HG03432 (cell line): ENCODE measurements around the gene PREX1.
"Not testable (repeated sequence)": the region's sequence is repeated elsewhere in the genome, so short reads cannot be mapped to it uniquely, and the experiment has no call there.

Experiments used
- ATAC-seq: cut with Tn5 transposase; IDR thresholded peaks from one replicate; pipeline ENCODE4 v1.9.1; 2021; ENCODE audit warnings: mild to moderate bottlenecking, moderate library complexity; ENCODE audit not compliant: unreplicated experiment

Gene PREX1

DNA sequence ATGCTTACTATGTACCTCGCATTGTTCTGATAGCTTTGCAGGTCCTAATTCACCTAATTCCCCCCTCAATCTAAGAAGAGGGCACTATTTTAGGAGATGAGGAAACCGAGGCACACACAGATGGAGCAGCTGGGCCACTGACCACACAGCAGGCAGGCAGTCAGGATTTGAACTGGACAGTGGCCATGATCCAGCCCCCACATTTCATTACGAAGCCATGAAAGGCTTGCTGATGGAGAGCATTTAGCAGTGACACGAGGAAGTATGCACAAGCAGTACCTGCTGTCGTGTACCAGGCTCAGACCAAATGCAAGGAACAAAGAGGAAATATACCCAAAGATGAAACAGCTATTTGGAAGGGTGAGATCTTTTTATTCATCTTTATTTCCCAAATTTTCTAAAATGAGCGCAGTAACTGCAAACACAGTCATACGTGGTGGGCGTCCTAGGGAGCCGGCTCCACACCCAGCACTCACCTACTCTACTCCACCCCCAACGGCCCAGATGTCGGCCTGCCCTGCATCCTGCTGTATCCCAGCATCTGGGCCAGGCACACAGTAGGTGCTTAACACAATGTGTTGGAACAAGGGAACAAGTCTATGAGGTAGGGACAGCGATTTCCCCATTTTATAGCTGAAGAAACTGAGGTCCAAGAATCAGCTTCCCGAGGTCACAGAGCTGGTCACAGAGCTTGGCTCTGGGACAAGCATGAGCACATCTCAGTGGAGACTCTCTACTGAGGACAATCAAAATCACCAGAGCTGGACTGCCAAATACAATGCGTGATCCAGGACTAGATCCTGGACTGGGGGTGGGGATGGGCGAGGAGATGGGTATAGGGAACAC, 15.0 kb downstream of the PREX1 start:
- no peak for ATAC-seq

DNA sequence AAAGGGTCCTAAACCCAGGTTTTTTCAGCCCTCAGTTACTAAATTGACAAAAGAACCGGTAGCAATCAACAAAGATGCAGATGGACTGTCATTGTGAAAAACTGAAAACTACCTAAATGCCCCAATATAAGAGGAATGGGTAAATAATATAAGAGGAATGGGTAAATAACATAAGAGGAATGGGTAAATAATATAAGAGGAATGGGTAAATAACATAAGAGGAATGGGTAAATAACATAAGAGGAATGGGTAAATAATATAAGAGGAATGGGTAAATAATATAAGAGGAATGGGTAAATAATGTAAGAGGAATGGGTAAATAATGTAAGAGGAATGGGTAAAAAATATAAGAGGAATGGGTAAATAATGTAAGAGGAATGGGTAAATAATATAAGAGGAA, 15.7 kb downstream of the PREX1 start:
- ATAC-seq = not testable (repeated sequence)

DNA sequence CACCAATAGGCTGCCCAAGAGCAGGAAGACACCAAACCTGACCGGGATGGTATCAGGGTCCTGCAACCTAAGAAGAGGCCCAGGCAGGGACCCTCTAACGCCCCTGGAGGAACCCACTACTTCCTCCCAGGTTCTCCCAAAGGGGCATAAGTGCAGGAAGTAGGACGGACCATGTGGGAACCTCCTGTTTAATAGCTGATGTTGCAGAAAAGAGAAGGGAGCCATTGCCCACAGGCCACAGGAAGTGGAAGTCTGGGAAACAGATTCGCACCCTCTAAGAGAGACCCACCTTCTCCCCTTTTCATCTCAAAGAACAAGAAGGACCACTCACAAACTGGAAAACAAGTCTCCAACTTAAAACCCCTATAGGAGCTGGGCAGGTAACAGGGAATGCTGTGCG, 18.1 kb downstream of the PREX1 start:
- no peak for ATAC-seq

DNA sequence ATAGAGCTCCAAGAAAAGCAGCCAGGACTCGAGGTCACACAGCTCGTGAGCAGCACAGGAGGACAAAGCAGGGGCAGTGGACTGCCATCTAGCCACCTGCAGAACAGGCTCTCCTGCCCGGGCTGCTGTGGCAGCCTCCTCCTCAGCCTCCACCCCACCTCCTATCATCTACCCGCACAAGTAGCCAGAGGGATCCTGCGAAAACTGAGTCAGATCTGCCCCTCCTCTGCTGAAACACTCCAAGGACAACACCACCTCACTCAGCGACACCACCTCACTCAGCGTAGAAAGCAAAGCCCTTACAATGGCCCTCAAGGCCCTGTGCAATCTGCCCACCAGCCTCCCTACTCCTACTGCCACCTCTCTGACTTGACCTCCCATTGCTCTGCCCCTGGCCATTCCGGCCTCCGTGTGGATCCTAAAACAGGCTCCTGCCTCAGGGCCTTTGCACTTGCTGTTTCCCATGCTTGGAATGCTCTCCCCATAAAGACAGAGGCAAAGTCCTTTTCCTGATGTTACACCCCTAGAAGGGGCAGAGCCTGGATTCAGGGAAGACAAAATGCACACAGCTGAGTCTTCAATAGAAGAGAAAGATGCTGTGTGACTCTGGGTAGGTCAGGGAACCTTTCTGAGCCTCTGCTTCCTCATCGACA, 19.3 kb downstream of the PREX1 start:
- ATAC-seq = no peak

DNA sequence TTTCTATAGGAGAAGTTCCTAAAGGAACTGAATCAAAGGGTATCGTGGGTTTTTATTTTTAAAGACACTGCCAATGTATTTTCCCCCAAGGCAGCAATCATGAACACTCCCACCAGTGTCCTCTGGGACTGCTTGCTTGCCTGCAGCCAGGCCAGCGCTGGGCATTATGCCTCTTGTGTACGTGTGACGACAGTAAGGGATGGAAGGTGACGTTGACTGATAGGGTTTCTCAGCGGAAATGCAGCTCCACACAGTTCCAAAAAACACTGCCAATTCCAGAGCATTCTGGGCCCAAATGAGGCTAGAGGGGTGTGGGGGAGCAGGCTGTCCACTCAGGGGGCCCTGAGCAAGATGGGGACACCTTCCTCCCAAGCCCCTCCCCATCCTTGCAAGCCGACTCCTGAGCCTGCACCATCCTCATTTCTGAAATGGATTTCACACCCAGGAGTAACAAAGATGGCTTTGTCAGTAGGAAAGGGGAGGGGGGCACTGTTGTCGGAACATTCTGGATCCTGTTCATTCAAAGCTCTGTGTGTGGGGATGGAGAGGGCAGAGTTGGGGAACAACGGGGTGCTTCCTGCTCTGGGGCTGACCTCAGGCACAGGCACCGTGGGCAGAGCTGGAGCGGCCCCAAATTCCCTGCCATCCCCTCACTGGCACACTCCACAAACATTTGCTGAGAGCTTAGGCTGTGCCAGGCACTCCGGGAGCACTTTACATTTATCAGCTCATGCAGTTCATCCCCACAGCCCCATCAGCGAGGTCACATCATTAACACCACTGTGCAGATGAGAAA, 20.0 kb downstream of the PREX1 start:
- ATAC-seq = no peak

DNA sequence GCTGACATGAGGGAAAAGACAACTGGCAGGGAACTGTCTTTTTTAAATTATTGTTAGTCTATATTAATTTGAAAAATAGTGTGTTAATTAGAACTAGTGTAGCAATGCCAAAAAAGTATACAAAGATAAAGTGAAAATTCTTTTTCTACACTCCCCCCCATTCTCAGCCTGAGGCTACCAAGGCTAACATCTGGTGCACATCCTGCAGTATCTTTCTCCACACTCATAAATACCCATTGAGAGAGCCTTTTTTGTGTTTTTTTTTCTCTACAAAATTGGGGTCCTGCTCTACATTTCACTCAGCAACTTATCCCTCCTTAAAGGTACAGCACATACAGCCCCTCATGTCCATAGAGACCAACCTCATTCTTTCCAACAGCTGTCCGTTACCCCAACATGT, 20.7 kb downstream of the PREX1 start:
- no peak for ATAC-seq

DNA sequence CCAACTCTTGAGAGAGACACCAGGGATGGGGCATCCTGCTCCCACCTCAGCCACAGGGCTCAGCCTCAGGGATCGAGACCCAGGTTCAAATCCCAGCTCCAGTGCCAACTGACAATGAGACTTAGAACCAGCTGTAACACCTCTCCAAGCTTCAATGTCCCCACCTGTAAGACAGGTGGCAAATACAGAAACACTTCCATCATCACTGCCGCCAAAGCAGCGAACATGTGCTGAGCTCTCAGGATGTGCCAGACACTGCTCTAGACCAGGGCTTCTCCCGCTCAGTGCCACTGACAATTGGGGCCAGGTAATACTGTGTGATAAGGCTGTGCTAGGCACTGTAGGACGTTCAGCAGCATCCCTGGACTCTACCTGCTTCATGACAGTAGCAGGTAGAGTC, 22.1 kb downstream of the PREX1 start:
- ATAC-seq = no peak

DNA sequence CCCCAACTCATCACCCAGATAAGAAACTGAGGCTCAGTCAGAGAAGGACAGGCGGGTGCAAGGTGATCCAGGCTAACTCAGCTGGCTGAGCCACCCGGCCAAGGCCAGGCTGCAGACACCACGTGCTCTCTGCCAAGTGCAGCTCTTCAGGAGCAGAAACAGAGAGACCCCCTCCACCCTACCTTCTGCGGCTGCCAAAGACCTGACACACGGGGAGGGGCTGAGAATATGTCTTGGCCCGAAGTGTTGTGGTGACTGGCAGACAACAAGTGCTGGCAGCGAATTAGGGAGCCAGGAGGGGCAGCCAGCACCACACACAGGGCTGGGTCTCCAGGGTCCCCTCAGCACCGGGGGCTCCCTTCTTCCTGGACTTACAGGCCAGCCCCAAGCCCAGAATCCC, 22.5 kb downstream of the PREX1 start:
- ATAC-seq = no peak

DNA sequence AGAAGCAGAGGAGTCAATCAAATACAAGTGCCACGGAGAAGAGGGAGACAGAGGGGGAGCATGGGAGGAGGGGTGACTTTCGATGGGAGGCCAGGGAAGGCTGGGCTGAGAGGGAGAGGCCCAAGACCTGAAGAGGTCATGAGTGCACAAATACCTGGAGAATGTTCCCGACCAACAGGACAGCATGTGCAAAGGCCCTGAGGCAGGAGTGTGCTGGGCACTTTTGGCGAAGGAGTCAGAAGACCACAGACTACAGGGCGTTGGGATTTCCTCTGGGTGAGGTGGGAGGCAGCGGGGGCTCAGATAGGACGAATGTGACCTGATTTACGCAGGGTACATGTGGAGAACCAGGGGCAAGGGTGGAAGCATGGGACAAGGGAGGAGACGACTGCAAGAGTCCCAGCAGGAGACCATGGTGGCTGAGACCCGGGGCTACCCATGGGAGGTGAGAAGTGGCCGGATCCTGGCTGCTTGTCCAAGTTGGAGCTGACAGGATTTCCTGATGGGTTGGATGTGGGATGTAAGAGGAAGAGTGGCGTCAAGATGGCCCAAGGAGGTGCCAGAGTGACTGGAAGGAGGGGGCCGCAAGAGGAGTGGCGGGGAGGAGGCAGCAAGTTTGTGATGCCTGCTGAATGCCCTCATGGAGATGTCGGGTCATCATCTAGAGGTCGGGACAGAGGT, 23.4 kb downstream of the PREX1 start:
- no peak for ATAC-seq

DNA sequence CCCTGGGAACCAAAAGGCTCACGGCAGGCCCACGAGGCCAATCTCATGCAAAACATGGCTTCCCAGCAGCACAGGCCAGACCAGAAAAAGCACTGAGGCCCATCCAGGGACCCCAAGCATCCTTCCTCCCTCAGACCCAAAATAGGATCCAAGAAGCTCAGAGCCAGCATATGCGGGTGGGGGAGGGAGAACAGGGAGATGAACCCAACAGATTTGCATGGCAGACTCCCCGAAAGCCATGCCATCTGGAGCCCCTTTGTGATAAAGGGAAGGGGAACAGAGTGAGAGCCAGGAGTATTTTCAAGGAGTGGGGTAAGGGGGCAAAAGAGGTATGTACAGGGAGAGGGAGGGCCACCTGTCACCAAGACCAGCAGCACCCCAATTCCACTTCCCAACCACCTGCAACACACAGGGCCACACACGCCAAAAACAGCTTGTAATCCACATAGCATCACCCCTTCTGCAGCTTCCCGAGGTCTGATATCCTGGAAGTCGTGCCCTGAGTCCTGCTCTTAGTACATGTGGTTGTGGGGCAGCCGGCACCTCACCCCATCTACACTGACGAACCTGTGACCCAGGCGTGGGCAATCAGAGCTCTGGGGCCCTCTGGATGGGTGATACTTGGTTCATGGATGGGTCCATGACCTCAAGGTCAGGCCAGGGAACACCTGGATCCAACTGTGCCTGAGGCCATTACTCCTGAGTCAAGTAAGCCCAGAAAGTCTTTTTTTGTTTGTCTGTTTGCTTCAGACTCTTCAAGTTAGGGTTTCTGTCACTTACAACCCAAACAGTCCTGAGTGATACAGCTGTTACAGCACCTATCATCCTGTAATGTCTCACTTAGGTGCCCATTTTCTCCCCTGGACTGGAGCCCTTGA, 24.4 kb downstream of the PREX1 start:
- no peak for ATAC-seq

DNA sequence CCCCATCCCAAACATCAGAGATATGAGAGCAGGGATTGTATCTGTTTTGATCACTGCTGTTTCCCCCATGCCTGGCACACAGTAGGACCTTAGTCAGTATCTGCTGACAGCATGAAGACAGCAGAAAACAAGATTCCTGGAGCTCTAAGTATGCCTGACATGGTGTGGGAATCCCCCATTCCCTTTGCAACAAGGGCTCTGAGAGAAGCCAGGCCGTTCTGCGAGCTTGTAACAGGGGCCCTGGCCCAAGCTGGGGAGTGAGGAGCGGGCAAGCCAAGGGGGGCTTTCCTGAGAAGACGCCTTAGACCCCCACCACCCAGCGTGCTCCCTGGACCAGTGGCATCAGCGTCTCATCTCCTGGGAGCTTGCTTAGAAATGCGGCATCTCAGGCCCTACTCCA, 25.2 kb downstream of the PREX1 start:
- no peak for ATAC-seq

DNA sequence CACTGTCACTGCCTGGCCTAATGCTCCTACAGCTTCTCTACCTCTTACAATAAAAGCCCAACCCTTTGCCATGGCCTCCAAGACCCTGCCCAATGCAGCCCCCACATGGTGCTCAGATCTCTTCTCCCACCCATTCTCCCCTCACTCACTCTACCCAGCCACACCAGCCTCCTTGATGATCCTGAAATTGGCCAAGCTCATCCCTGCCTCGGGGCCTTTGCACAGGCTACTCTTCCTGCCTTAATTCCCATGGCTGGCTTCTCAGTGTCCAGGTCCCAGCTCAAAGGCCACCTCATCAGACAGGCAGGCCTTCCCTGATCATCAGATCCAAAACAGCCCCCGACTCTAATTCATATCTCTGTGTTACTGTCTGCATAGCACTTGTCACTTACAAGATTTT, 25.6 kb downstream of the PREX1 start:
- no peak for ATAC-seq

DNA sequence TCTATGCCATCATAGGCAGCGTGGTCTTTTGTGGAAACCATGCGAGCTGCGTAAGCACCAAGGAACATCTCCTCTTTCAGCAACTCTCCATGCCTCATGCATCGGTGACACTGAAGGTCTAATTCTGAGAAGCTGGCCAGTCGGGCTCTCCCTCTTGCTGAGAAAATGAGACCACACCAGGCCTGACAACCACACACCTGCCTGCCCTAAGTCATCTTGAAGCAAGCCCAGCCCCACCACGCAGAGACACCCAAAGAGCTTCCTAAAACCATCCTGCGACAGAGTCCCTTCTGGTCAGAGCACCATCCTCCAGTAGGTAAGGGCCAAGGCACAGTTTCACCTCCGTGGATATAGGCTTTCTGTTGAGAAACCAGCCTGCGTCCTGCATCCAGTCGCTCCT, 26.6 kb downstream of the PREX1 start:
- no peak for ATAC-seq

DNA sequence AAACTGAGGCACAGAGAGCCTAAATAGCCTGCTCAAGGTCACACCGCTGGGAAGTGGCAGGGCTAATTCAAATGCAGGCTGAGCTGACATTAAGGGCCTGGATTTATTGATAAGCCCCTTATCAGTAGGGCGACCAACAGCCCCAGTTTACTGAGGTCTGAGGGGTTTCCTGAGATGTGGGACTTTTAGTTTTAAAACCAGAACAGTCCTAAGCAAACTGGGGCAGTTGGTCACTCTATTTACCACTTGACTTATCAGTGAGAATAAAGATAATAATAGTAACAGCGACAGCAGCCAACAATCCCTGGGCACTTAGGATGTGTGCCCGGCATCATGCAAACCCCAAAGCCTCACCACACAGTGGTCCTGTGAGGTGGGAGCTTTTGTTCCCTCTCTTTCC, 27.6 kb downstream of the PREX1 start:
- no peak for ATAC-seq

DNA sequence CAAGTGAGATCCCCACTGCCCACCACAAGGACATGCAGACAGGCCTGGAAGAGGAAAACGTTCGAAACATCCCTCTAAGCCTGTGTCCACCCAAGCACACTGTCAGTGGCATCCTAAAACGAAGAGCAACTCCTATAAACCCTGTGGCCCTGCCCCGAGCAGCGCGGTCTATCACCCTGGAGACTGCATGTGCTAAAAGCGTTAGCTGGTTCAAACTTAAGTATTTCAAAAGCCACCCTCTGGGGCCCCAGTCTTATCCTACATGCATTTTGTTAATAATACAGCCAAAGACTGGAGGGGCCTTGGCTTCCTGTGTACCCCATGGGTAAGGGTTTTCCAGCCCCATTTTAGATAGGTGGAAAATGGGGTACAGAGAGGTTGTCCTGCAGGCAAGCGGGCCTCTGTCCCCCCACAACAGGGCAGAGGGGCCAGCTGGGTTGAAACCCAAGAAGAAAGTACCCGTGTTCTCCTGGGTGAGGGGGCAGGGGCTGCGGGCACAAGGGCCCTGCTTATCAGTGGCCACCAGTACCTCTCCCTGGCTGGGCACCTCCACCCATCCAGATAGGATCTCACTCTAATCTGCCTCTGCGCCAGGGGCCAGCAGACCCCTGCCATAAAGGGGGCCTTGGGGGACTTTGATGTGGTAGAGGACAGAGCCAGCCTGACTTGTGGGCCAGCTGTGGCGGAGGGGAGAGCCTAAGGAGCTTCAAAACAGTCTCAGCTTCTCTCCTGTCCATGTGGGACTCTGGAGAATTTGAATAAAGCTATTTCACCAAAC, 28.3 kb downstream of the PREX1 start:
- ATAC-seq = no peak

DNA sequence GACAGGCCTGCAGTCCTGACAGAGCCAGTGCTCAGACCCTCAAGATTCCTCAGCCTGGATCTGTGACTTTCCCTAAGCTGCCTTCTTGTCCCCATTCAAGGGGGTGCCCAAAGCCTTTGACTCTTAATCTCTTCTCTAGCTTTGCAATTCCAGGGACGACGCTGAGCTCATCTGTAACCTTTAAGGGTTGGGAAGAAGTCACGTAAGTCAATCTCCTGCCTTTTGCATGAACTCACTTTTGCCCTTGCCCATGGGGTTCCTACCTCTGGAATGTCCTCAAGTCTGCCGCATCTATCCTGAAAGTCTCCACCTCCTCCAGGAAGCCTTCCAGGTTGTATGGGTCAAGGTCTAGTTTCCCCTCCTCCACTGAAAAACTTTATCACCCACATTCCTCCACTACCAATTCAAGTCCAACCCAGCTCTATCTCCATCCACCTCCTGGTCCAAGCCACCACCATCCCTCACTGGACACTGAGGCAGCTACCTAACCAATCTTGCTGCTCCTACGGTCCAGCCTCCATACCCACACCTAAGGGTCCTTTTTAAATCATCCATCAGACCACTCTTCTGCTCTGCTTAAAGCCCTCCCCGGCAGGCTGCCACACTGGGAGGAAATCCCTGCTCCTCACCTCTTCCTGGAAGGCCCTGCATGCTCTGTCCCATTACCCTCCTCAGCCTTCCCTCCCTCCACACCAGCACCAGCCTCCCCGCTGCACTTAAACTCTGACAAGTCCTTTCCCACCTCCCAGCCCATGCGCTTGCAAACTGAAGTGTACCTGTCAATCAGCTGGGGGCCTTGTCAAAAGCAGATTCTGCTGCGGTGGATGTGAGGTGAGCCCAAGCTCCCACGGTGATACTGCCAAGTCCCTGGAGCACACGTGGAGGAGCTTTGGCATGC, 29.7 kb downstream of the PREX1 start:
- ATAC-seq = no peak

DNA sequence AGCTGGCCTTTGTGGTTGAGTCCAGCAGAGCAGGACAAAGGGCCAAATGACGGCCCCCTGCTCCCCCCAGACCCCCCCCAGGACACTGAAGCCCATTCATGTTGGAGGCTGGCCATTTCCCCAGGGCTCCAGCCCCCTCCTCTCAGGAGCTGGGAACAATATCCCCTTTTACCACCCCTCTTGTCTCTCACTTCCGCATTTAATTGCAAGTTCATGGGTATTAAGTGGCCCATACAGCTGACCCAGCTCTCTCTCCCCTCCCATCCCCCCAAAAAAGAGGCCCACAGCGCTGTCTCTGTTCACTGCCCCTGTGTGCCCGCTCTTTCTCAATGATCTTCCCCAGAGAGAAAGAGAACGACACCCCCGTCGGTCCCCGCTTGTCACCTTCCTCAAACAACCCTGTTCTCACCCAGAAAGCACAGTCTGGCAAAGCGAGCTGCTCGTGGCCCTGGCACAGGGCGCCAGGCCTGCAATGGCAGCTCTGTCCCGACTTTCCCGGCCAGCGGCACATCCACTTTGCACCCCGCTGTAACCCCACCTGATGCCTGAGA, 30.4 kb downstream of the PREX1 start:
- ATAC-seq = no peak

DNA sequence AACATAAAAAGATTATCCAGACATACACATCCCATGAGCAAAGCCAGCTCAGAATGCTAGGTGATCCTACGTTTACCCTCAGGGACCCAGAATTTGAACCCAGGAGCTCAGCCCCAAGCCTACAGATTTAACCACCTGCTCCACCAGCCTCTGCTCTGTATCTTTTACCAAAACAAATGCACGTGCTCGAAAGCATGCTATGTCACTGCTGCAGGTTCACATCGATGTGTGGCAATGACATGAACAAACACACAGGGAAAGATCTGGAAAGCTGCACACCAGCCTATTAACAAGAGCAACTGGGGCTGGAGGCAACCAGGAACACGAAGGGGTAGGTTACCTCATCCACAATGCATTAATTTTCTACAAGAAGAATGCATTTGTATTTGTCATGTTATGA, 32.1 kb downstream of the PREX1 start:
- ATAC-seq = no peak
